ENCODE measurements around the gene PLK3. TPM values are rescaled to one million over a fixed set of nuclear protein-coding genes. Genes with fewer than 3 reads are reported as not detected.

PLK3 gene
- total RNA-seq, 1 experiment from 2014 or later, result 9.5 TPM

Other genes starting within 250 kb of the PLK3 start
- 12.7 and 17.0 TPM in 2 replicates for gene TMEM53, start 125.9 kb upstream of the PLK3 start, total RNA-seq (2014; rRNA removed; shearing (Covaris generic))
- gene ARMH1, start 125.7 kb upstream of the PLK3 start, total RNA-seq (2014; rRNA removed; shearing (Covaris generic)), result 0.37 and 2.8 TPM in 2 replicates
- gene RNU5D-1, start 69.2 kb upstream of the PLK3 start, total RNA-seq (2014; rRNA removed; shearing (Covaris generic)), result not detected in 2 replicates
- 86.9 and 127 TPM in 2 replicates for gene KIF2C, start 60.5 kb upstream of the PLK3 start, total RNA-seq (2014; rRNA removed; shearing (Covaris generic))
- gene RPS8, start 24.8 kb upstream of the PLK3 start, total RNA-seq (2014; rRNA removed; shearing (Covaris generic)), result 1,381 and 1,646 TPM in 2 replicates
- 0.05 and 0.57 TPM in 2 replicates for gene BEST4, start 12.2 kb upstream of the PLK3 start, total RNA-seq (2014; rRNA removed; shearing (Covaris generic))
- gene DYNLT4, start 7.0 kb downstream of the PLK3 start, total RNA-seq (2014; rRNA removed; shearing (Covaris generic)), result 1.4 TPM in 1 of 2 replicates, not detected in the other
- gene BTBD19, start 8.1 kb downstream of the PLK3 start, total RNA-seq (2014; rRNA removed; shearing (Covaris generic)), result 1.2 and 4.3 TPM in 2 replicates
- 0.17 TPM in 1 of 2 replicates, not detected in the other for gene PTCH2, start 42.9 kb downstream of the PLK3 start, total RNA-seq (2014; rRNA removed; shearing (Covaris generic))
- gene EIF2B3, start 186.2 kb downstream of the PLK3 start, total RNA-seq (2014; rRNA removed; shearing (Covaris generic)), result 41.3 and 48.0 TPM in 2 replicates
- gene HECTD3, start 210.9 kb downstream of the PLK3 start, total RNA-seq (2014; rRNA removed; shearing (Covaris generic)), result 23.8 and 33.7 TPM in 2 replicates
- 125 and 127 TPM in 2 replicates for gene UROD, start 211.9 kb downstream of the PLK3 start, total RNA-seq (2014; rRNA removed; shearing (Covaris generic))